ENCODE data around the gene SLC10A7. TPM values are rescaled to one million over a fixed set of nuclear protein-coding genes. Genes with fewer than 3 reads are reported as not detected.

Gene SLC10A7
- total RNA-seq, 1 donor from 2014 or later = 10.5 TPM

- Mint-ChIP-seq H3K9me3 (ENCODE audit: unreplicated experiment) (no peaks in the 10 kb centered on the region), H3K4me1 (ENCODE audit: unreplicated experiment) (no peaks in the 10 kb centered on the region), H3K27ac (ENCODE audit: unreplicated experiment) (no peak overlapping the region), H3K36me3 (ENCODE audit: unreplicated experiment) (peaks cover 4% of the 10 kb centered on the region), H3K27me3 (ENCODE audit: unreplicated experiment) (peaks cover 12% of the 10 kb centered on the region), H3K4me3 (ENCODE audit: unreplicated experiment) (no peak overlapping the region)
- DNase-seq (ENCODE audit: extremely low spot score, unreplicated experiment) = no peak
- TF ChIP-seq, protein P1, sequence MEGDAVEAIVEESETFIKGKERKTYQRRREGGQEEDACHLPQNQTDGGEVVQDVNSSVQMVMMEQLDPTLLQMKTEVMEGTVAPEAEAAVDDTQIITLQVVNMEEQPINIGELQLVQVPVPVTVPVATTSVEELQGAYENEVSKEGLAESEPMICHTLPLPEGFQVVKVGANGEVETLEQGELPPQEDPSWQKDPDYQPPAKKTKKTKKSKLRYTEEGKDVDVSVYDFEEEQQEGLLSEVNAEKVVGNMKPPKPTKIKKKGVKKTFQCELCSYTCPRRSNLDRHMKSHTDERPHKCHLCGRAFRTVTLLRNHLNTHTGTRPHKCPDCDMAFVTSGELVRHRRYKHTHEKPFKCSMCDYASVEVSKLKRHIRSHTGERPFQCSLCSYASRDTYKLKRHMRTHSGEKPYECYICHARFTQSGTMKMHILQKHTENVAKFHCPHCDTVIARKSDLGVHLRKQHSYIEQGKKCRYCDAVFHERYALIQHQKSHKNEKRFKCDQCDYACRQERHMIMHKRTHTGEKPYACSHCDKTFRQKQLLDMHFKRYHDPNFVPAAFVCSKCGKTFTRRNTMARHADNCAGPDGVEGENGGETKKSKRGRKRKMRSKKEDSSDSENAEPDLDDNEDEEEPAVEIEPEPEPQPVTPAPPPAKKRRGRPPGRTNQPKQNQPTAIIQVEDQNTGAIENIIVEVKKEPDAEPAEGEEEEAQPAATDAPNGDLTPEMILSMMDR (IDR thresholded peaks at IDR 0.05) = no peak
Observed at GRCh38 chr4:146207410-146207809, 314.3 kb downstream of the SLC10A7 start.

Small RNA genes lying within 50 kb of the gene (microRNA-seq; reads per million reads assigned to microRNA genes)
- not detected for gene MIR7849 (ENCODE audit: unreplicated experiment)

Other genes starting within 250 kb of the SLC10A7 start
- gene POU4F2, start 117.0 kb upstream of the SLC10A7 start, total RNA-seq = not detected in 2 replicates